IPS-NIHi7 (cell line): ENCODE results near the gene OR52H1.

Source experiments
- DNase-seq: peaks from one replicate; pipeline ENCODE4 v3.0.0; 2012; ENCODE audit warnings: mixed read lengths; ENCODE audit errors: extremely low spot score

The OR52H1 gene

DNA sequence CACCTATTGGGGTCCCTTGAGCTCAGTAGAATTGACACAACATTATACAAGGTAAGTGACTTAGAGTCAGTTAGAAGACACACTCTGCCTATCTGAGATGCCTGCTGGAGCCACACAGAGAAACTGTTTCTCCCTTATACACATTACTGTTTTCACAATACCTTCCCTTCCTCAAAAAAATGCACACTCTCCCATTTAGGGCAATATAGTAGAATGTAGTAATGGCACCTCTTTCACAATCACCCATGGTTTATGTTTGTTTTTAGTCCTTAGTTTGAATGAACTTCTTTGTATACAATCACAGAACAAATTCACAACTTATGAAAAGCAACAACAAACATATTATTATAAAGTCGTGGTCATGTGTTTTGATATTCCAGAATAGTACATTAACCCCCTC, 14.3 kb downstream of the OR52H1 start:
- no peak for DNase-seq

DNA sequence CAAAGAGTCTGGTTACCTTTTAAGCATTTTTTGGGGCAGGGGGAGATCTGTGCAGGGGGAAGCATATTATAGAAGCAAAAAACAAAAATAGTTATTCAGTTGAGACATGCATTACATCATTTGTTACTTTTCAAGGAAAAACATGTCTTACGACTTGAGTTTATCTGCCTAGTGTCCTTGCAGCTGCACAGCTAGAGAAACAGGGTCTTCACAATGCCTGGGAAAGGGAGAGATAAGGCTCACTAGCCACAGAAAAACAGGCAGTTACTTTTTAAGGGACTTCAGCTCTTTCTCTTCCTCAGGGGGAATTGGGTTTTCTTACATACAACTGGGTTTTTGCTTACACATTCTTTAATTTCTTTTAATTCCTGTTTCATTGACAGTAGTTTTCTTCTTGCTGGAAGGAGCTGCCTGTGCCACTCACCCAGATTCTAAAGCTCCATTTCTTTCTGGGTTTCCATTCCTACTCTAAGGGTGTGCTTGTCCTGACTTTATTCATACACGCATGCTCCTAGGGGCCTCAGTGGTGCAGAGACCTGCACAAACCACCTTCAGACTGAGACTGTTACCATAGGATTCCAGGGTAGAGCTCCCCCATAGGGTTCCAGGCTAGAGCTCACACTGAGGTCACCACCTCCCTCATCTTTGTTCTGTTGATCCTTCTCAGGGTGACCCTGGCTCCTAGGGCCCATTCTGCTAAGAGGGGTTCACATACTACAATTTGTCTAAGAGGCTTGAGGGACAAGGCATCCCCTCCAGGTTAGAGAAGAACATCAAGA, 17.1 kb downstream of the OR52H1 start:
- no peak for DNase-seq

DNA sequence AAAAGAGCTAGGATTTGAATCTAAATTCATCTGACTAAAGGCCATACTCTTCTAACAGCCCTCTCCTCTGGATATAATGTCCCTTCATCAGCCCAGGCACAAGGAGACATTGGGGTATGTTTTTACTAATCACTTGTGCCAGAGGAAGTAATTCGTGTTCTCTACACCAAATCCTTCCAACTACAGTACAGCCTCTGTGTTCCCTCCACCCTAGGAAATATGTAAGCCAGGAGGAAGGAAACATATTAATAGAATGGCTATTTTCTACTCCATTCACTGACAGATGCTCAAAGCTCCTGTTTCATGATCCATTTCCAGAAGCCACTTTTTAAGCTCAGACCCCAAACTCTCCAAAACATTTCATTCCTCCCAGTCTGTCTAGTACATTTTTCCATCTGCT, 19.8 kb downstream of the OR52H1 start:
- no peak for DNase-seq

DNA sequence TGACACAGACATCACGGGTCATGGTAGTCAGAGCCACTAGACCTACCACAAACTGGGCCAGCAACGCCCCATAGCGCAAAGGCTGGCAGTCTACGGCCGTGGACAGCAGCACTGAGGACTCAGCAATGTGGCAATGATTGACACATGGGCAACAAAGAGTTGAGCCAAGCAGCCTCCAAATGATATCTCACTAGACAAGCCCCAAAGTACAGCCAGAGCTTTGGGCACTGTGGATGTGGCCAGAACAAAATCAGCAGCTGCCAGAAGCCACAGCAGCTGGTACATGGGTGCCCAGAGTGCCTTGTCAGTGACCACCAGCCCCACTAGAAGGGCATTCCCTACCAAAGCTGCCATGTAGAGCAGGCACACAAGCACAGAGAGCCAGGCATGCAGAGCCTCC, 20.6 kb downstream of the OR52H1 start:
- no peak for DNase-seq

DNA sequence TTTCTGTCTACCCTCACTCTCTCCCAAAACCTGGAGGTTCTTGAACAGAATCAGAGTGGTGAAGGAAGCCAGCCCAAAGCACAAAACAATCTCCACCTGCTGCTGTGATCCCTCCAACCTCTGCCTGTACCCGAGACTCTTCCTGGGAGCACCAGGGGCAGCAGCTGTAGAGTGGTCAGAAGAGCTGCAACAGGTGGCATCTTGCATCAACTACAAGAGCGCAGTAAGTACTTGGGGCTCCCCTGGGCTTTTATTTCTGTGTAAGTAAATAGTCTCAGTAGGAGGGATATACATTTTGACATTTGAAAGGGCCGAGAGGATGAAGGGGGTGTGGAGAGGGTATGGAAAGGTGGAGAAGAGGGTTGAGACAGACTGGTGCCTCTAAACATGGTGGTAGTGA, 23.6 kb downstream of the OR52H1 start:
- DNase-seq: no peak

DNA sequence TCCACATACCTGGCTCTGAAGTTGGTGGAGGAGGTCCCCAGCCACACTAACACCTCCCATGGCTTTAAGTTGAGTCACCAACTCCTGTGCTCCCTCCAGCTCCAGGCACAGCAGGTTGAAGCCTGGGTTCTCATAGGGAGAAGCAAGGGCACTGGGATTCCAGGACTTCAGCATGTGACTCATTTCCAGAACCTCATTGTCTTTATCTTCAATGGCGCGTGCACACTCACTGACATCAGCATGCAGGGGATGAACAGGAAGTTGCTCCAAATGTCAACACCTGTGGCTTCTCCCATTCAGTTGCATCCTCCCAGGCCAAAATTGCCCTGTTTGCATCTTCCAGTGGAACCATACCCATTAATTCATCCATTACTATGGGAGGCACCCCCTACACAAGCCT, 26.0 kb downstream of the OR52H1 start:
- no peak for DNase-seq

DNA sequence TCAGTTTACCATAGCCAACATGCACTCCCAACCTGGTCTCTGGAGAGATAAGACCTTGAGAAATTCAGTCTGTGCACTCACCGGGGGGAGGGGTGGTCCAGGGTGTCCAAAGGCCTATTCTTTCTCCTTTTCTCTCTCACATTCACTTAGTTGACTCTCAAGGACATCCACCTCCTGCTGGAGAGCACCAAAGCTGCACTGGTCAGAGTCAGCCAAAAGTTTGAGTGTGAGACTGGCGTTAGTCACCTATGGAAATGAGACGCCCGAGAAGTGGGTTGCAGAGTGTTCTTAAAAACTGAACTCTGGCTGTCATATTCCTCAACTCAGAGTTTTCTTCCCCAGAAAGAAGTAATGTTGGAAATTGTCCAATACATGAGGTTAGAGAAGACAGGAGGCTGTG, 26.8 kb downstream of the OR52H1 start:
- DNase-seq: no peak

DNA sequence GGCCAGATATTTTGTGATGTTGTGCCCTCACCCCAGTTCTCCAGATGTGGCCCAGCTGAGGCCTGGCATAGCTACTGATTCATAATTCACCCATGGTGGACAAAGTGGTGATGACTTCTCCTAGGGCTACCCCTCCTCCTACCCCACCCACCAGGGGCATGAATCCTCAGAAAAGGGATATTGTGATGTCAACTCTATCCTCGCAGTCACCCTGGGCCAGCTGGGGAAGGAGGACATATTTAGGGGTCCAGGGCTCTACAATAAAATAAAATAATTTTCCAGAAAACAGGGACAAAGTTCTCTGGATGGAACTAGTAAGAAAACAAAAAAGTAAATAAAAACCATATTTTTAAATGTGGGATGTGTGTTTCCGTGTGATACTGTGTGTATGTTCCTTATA, 31.7 kb downstream of the OR52H1 start, which contains the start of gene UBQLNL:
Gene UBQLNL, minus strand, starts transcription at position 101 of the 400 bp plus-strand sequence. CDS start 258 bp downstream, outside the sequence.
- no peak for DNase-seq

DNA sequence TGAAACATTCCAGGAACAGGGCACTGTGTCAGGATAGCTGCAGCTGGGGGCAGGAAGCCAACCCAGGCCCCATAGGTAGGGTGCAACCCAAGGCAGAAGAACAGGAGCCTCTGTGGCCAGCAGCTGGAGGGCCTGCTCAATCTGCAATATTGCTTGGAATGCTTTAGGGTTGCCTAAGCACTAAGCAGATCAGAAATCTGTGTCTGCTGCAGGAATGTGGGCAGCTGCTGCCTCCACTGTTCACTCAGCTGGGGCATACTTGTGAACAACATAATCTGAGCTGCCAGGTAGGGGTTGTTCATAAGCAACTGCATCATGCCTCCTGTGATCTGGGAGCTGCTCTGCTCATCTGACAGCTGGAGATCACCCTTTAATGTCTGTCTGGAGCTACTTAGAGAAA, 33.5 kb downstream of the OR52H1 start:
- no peak for DNase-seq

DNA sequence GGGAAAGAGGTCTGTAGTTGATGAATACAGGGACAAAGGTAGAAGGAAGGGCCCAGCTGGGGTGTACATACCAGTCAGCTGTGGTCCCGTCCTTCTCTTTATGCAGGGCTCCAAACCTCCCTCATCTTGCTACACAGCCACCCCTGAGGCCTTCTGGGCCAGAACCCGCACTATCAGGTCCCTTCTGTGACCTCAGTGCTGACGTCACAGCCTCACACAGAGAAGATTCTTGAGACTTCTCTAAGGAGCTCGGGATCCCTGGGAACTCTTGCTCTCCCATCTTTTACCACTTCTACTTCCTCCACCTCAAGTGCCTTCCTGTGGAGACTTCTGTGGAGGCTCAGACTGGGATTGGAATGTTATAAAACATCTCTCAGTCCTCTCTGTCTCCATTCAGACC, 38.5 kb downstream of the OR52H1 start, which contains the start of gene UBQLN3:
Gene UBQLN3, minus strand, starts transcription at position 155 of the 400 bp plus-strand sequence. CDS start 399 bp downstream, outside the sequence.
- no peak for DNase-seq

DNA sequence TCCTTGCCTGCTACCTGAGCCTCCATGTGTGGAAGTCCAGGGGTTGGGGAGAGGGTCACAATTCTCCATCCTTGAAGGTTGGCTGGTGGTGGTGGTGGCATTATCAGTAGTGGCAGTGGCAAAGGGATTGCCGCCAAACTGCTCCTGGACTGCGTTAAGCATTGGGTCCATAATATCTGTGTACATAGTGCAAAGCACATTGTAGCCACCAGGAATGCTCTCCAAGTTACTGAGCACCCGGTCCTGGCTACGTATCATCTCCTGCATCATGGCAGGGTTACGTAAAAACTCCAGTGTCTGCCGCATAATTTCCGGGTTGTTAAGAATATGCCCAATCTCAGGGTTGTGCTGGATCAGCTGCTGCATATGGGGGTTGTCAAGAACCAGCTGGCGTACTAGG, 39.7 kb downstream of the OR52H1 start:
- no peak for DNase-seq

DNA sequence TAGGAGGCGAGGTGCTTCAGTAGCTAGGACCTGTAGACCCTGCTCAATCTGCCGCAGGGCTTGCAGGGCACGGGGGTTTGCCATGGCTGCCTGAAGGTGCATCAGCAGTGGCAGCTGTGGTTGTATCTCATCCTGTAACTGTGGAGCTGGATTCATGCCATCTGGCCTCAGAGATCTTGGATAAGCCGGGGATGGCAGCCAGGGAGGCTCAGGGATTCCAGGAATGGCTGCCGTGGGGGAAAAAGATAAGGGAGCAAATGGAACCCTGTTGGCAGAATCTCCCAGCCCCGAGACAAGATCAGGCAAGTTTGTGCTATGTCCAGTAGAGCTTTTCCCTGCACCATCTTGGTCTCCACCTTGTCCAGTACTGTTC, 40.4 kb downstream of the OR52H1 start:
- DNase-seq: no peak

DNA sequence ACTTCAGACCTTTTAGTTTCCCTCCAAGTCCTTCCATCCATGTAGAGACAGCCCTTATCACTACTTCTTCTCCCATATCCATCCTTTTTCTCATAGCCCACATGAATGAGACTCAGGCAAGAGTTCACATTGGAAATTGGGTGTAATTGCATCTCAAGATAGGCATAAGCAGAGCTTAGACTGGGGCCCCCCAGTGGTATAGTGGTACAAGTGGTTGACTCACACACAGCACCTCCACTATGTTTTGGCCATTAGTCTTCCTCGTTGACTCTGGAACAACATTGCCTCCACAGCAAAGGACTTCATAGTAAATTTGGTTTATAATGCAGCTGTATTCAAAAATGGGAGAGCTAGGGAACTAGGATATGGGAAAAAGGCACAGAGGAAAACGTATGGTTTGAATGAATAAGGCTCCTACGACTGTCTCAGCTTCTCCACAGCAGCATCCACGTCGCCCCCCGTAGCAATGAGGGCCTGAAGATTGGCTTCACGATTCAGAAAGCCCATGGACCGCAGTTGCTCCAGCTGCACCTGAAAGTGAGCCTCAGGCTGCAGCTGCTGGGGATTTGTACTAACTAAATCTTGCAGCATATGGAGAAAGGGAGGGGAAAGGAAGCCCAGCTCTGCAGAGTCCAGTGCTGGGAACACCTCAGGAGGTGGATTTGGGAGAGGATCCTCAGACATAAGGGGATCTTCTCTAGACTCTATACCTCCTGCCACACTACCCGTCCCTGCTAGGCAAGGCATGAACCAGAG, 41.0 kb downstream of the OR52H1 start:
- no peak for DNase-seq

DNA sequence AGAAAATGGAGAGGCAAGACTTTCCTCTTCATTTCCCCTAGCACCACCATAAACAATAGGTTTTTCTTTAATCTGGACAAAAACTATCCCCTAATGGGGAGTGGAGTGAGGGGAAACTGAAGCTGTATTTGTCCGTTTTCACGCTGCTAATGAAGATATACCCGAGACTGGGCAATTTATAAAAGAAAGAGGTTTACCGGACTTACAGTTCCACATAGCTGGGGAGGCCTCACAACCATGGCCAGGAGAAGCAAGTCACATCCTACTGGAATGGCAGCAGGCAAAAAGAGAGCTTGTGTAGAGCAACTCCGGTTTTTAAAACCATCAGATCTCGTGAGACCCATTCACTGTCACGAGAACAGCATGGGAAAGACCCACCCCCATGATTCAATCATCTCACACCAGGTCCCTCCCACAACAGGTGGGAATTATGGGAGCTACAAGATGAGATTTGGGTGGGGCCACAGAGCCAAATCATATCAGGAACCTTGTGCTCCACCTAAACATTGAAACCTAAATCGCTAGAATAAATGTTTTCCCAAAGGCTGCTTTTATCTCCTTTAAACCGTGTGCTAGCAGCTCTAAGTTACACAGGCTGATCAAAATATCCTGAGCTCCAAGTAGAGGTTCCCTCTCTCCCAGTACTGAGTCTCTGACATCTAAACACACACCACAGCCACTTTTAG, 42.8 kb downstream of the OR52H1 start:
- no peak for DNase-seq

DNA sequence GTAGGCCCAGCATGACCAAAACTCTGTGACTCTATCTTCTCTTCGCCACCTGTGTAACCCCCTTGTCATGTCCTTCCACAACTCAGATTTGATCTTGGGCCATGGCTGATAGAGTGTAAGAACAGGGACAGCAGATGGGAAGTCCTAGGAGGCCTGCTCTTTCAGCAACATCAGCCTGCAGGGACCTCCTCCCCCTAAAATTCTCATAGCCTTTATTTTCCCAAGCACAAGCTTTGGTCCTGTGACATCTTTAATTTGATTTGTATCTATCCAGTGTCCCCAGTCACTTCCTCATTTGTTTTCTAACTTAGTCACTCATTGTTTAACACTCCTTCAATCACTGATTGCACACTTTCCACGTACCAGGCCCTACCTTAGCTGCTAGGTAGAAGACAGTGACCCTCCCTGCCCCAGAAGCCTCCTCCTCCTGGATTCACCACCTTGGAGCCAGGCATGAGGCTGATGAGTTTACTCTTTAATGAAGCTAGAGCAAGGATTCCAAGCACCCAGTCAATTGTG, 43.9 kb downstream of the OR52H1 start:
- no peak for DNase-seq

DNA sequence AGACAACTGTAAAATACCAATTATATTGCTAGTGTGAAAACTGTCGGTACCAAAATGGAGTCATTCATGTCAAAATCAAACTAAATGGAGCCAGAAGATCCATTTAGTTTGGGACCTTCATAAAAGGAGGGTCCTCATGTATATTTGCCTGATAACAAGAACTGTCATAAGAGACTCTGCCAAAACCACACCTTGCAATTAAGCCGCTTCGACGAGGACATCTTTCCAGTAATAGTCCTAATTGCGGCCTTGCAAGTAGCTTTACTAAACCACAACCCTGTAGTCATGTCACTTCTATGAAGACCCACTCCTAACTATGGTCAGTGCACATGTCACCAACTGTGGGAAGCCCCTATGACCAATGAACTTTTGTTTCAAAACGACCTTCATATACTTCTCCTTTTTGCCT, 47.9 kb downstream of the OR52H1 start:
- no peak for DNase-seq

DNA sequence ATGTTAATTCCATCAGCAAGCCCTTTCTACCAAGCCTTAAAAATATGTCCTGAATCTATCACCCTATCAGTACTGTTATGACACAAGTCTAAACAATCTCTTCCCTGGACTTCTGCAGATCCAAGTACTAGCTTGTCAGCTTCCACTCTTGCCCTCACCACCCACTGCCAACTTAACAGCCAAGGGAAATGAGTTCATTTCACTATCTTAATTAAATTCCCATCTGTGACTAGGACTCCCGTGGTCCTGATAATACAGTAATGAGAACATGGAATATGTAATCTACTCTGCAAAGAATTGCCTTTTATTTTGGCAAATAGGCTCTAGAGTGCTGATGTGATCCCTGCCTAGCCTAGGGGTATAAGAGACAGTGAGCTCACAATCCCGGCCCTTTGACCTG, 48.7 kb downstream of the OR52H1 start:
- no peak for DNase-seq
